ENCODE data around the gene SERTAD3.
A peak's percentile ranks its signal among the peaks of the same experiment; 100 is the strongest.

Gene SERTAD3

DNA sequence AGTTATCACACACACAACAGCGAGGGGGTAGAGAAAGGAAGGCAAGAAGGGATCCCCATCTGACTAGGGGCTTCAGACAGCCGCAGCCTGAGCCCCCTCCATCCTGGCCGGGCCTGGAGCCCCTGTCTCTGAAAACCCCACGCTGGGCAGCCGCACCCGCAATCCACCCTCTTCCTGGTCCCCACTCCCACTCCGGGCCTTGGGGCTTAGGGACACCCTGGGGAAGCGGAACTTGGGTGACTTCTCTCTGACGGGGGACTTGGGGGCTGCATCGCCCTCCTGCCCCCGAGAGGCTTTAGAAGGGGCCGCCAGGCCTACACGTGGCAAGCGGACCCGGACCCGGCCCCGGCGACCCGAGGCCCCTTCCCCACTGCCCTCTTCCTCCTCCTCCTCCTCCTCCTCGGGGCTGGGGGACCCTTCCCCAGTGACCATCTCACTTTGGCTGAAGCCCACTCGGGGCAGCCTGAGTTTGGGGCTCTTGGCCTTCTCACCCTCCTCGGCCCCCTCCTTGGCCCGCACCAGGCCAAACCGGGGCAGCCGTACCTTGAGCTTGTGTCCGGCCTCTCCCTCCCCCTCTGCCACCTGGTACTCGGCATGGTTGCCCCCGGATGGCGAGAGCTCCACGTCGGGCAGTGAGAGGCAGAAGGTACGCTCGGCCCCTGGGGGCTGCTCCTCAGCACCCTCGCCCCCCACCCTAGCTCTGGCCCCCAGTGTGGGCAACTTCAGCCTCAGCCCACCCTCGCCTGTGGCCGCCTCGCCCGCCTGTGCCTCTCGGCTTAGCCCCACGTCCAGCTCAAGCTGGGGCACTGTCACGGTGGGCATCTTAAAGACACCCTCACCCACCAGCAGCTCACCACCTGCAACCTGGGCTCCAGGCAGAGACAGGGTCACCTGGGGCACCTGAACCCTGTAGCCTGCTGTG, 50.0 kb downstream of the SERTAD3 start:
- in situ Hi-C loops (cut with HindIII; ENCODE audit: low pct_ligation_motif_present, low sequenced_read_pairs): no loop called here

DNA sequence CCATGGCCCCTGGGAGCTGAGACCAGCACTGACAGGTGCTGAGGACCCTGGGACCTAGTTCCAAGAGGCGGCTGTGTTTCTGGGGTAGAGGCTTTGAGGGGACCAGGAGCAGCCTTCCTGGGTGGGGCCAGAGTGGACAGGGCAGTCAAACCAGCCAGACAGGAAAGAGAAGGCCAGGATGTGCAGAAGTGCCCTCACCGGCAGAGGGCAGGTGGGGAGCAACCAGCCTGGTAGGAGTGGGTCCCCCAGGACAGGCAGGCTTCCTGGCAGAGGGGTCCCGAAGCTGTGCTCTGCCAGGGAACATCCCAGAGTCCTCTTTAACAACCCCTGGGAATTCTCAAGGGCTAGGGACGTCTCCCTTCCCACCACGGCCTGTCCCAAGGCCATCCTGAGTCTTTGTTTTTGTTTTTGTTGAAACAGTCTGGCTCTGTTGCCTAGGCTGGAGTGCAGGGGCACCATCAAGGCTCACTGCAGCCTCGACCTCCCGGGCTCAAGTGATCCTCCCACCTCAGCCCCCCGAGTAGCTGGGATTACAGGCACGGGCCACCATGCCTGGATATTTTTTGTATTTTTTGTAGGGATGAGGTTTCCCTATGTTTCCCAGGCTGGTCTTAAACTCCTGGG, 51.1 kb downstream of the SERTAD3 start:
- Histone ChIP-seq H3K4me3 (ENCODE audit: low read depth, low read length) (no peak overlapping the region), H3K36me3 (replicated peaks) (no peaks in the 10 kb centered on the region), H3K27me3 (replicated peaks) (no peaks in the 10 kb centered on the region), H3K27ac (no peak overlapping the region)
- no peak for DNase-seq
- peak; percentile 50 for TF ChIP-seq CTCF (IDR thresholded peaks at IDR 0.05; ENCODE audit: low read depth, low read length, missing control alignments)
- in situ Hi-C loops (cut with HindIII; ENCODE audit: low pct_ligation_motif_present, low sequenced_read_pairs): no loop called here

More for the DNA sequence above, 50.0 kb downstream of the SERTAD3 start:
- H3K27me3 ChIP-seq (replicated peaks): no peaks in the 10 kb centered on the region
- TF ChIP-seq CTCF (IDR thresholded peaks at IDR 0.05; ENCODE audit: low read depth, low read length, missing control alignments): no peak
- no peaks in the 10 kb centered on the region for H3K36me3 ChIP-seq (replicated peaks)
- no peak for DNase-seq
- no peak overlapping the region for H3K4me3 ChIP-seq (ENCODE audit: low read depth, low read length)
- H3K27ac ChIP-seq: no peak overlapping the region

DNA sequence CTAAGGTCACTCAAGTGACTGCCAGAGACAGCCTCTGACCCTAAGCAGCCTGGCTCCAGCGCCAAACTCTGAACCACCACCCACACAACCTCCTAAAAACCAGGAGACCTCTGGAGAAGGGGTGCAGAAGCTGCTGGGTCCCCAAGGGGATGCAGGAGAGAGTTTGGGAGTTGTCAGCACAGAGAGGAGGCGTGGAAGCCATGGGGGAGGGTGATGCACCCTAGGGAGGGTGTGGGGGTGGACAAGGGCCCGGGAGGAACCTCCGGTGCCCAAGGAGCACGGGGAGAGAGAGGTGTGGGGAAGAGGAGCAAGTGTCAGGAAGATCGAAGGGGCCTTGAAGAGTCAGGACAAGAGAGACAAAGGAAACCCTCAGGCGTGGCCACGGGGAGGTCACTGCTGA, 52.0 kb downstream of the SERTAD3 start:
- Histone ChIP-seq H3K27me3 (replicated peaks) (no peaks in the 10 kb centered on the region), H3K27ac (no peak overlapping the region), H3K36me3 (replicated peaks) (no peaks in the 10 kb centered on the region), H3K4me3 (ENCODE audit: low read depth, low read length) (no peak overlapping the region)
- no peak for TF ChIP-seq CTCF (IDR thresholded peaks at IDR 0.05; ENCODE audit: low read depth, low read length, missing control alignments)
- in situ Hi-C loops (cut with HindIII; ENCODE audit: low pct_ligation_motif_present, low sequenced_read_pairs): no loop called here
- no peak for DNase-seq

All from brain microvascular endothelial cell (primary cell).